Measurements from ENCODE around the gene SNUPN.
A peak's percentile ranks its signal among the peaks of the same experiment; 100 is the strongest.

The SNUPN gene

GRCh38 chr15:75646944-75647364 is 21.4 kb upstream of the SNUPN start:
- Histone ChIP-seq H3K4me2 (ENCODE audit: low read depth, low read length) (peak overlapping the region; percentile 93), H3K27me3 (replicated peaks; ENCODE audit: insufficient read depth, low read length) (peaks cover 33% of the 10 kb centered on the region), H3K79me2 (ENCODE audit: low read length) (no peaks in the 10 kb centered on the region), H3K9me3 (replicated peaks; ENCODE audit: insufficient read depth, low read length) (no peaks in the 10 kb centered on the region), H3K4me3 (ENCODE audit: low read length) (peak overlapping the region; percentile 87), H3K36me3 (replicated peaks; ENCODE audit: insufficient read depth, low read length) (no peaks in the 10 kb centered on the region), H3F3A (ENCODE audit: insufficient read depth, low read length) (no peaks in the 10 kb centered on the region), H3K9ac (ENCODE audit: low read length) (peak overlapping the region; percentile 39; the same call in 1 of the 2 replicates), H2AFZ (ENCODE audit: low read length) (peak overlapping the region; percentile 96), H3K9me2 (replicated peaks; ENCODE audit: insufficient read depth, low read length) (no peaks in the 10 kb centered on the region), H3K4me1 (ENCODE audit: low read length) (no peaks in the 10 kb centered on the region), H4K20me1 (ENCODE audit: insufficient read depth, low read length) (no peaks in the 10 kb centered on the region), H3K27ac (ENCODE audit: low read length) (no peak overlapping the region)
- TF ChIP-seq EZH2 (optimal IDR thresholded peaks at IDR 0.05; ENCODE audit: low read depth, low read length) (no peak), EZH2phosphoT487 (IDR thresholded peaks at IDR 0.05; ENCODE audit: low read length) (no peak), CTCF (IDR thresholded peaks at IDR 0.05; ENCODE audit: low read length) (no peak)
- DNase-seq, result no peak

DNA sequence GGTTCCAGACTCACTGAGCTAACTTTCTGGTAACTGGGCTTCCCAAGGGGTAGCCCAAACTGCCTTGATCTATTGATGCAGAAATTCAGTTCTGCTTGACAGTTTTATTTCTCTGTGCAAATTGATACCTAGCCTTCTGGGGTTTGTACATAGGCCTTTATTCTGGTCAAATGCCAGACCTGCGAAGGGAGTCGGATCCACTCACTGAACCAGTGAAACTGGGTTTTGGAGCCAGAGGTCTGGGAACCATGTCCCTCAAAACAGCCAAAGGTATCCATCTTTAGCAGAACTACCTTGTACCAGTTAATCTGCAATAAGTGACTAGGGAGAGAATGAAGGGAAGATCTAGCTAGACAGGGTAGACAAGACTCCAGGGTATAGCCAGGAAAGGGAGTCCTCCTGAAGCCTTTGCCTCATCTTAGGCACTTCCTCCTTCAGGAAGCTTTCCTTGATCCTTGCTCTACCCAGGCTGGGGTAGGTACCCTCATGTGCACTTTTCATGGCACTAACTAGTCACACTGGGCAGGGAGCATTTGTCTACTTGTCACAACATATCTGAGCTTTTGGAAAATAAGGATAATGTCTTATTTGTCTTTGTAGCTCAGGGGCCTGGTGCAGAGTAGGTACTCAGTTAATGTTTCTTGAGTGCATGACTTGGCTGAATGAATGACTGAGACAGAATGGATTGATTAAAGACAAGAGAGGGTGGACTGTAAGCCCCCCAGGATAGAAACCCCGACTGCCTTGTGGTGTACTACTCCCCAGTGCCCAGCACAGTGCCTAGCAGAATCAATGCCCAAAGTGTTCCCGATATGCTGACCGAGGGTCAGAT is 20.8 kb upstream of the SNUPN start:
- Histone ChIP-seq H4K20me1 (ENCODE audit: insufficient read depth, low read length) (no peaks in the 10 kb centered on the region), H3K27ac (ENCODE audit: low read length) (no peak overlapping the region), H3K9ac (ENCODE audit: low read length) (no peak overlapping the region), H3K27me3 (replicated peaks; ENCODE audit: insufficient read depth, low read length) (peaks cover 33% of the 10 kb centered on the region), H2AFZ (ENCODE audit: low read length) (no peak overlapping the region), H3K9me3 (replicated peaks; ENCODE audit: insufficient read depth, low read length) (no peaks in the 10 kb centered on the region), H3K4me1 (ENCODE audit: low read length) (no peaks in the 10 kb centered on the region), H3K4me2 (ENCODE audit: low read depth, low read length) (peak overlapping the region; percentile 93; the same call in 1 of the 2 replicates), H3K79me2 (ENCODE audit: low read length) (no peaks in the 10 kb centered on the region), H3K4me3 (ENCODE audit: low read length) (no peak overlapping the region), H3K36me3 (replicated peaks; ENCODE audit: insufficient read depth, low read length) (no peaks in the 10 kb centered on the region), H3F3A (ENCODE audit: insufficient read depth, low read length) (no peaks in the 10 kb centered on the region), H3K9me2 (replicated peaks; ENCODE audit: insufficient read depth, low read length) (no peaks in the 10 kb centered on the region)
- no peak for DNase-seq
- TF ChIP-seq CTCF (IDR thresholded peaks at IDR 0.05; ENCODE audit: low read length) (no peak), EZH2phosphoT487 (IDR thresholded peaks at IDR 0.05; ENCODE audit: low read length) (no peak), EZH2 (optimal IDR thresholded peaks at IDR 0.05; ENCODE audit: low read depth, low read length) (no peak)

- TF ChIP-seq EZH2phosphoT487 (IDR thresholded peaks at IDR 0.05; ENCODE audit: low read length) (no peak), CTCF (IDR thresholded peaks at IDR 0.05; ENCODE audit: low read length) (no peak), EZH2 (optimal IDR thresholded peaks at IDR 0.05; ENCODE audit: low read depth, low read length) (no peak)
- no peaks in the 10 kb centered on the region for H3K4me1 ChIP-seq (ENCODE audit: low read length)
- H3F3A ChIP-seq (ENCODE audit: insufficient read depth, low read length), result peaks cover 9% of the 10 kb centered on the region; the same call in 1 of the 2 replicates
- H2AFZ ChIP-seq (ENCODE audit: low read length), result no peak overlapping the region
- H3K9me3 ChIP-seq (replicated peaks; ENCODE audit: insufficient read depth, low read length), result no peaks in the 10 kb centered on the region
- H4K20me1 ChIP-seq (ENCODE audit: insufficient read depth, low read length), result no peaks in the 10 kb centered on the region
- no peak overlapping the region for H3K9ac ChIP-seq (ENCODE audit: low read length)
- peaks cover 5% of the 10 kb centered on the region for H3K79me2 ChIP-seq (ENCODE audit: low read length)
- H3K27me3 ChIP-seq (replicated peaks; ENCODE audit: insufficient read depth, low read length), result peaks cover 33% of the 10 kb centered on the region
- no peak for DNase-seq
- no peak overlapping the region for H3K4me2 ChIP-seq (ENCODE audit: low read depth, low read length)
- no peaks in the 10 kb centered on the region for H3K36me3 ChIP-seq (replicated peaks; ENCODE audit: insufficient read depth, low read length)
- no peaks in the 10 kb centered on the region for H3K9me2 ChIP-seq (replicated peaks; ENCODE audit: insufficient read depth, low read length)
- no peak overlapping the region for H3K27ac ChIP-seq (ENCODE audit: low read length)
- no peak overlapping the region for H3K4me3 ChIP-seq (ENCODE audit: low read length)
Observed at GRCh38 chr15:75644376-75644775, 18.9 kb upstream of the SNUPN start.
